ENCODE results near the gene MYLK4.

The MYLK4 gene

DNA sequence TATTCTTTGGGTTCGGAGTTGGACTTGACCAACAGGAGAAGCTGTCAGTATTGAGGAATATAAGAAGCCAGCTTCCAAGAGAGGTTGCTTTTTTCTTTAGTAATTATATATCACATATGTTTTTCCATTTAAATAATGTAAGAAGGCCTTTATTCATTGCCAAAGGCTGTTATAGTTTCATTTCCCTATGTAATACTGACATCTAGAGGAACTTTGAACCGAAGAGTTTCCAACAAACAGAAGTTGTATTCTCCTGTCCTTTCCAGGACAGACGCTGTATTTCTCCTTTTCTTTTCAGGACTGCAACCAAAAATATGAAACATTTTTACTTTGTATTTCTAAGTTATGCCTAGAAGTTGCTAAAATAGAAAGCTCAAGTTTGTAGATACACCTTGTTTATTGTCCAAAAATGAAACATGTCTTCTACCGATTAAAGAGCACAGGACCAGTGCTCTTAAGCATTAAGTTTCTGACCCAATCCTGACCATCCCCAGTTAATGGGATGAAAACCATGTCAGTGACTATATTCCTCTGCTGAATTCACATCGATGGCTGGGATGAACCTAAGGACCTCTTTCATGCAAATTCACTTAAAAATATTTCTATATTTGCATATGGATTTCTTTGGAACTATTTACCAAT is 55.1 kb downstream of the MYLK4 start:
- DNase-seq (ENCODE audit: low read depth): peak; percentile 59

DNA sequence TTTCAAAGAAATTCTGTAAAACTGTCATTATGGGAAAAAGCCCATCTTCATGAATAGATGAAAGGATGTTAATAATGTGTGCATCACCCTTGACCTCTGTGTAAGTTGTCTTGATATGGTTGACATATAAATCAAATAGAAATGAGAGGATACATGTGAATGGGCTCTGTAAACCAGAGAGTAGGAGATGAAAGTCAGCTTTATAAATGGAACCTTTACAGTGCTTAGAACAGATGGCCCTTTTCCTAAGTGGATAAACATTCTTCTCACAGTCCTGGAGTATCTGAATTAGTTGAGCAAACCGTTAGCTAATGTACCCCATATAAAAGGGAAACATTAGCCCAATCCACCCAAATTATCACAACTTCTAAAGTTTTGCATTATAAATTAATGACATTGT is 57.5 kb downstream of the MYLK4 start:
- DNase-seq (ENCODE audit: low read depth): no peak

DNA sequence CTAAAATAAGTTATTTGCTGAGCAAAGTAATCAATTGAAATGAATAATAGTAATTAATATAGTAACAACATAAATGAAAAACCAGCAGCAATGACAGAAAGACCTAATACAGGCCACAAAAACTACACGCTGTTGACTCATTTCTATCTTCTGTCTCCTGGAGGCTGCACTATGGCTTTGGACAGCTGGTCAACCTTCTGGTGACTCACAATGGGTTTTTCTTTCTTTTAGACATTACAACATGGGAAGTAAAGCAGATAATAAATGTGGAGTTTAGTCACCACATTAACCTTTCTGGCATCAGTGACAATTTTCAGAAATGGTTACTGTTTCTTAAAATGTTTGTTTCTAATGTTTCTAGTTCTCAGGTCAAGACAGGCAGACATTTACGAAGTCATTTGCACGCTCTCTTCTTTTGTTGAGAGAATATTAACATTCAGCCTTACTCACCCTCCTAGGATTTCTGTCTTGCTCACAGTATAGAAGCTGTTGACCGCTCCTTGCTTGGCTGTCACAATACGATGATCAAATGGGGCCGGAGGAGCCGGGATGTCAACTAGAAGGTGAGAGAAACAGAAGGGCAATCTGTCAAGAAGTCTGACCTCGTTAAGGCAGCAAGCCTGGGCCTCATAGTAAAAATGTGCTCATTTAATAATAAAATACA is 62.2 kb downstream of the MYLK4 start:
- DNase-seq (ENCODE audit: low read depth): peak; percentile 94

DNA sequence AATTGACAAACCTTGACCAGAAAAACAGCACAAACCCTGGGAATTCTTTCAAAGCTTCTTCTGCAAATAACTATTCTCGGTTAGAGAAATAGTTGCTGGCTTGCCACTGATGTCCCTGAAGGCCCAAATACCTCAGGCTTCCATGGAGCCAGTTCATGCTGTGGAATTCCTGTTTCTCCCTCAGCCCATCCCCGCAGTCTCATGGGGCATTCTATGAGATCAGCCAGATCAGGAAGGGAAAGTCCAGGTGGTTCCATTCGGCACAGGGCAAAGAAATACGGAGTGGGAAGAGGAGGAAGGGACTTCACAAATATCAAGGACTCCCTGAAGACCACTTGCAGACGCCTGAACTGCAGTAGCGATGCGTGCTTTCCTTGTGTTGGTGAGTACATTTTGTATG is 63.3 kb downstream of the MYLK4 start:
- no peak for DNase-seq (ENCODE audit: low read depth)

DNA sequence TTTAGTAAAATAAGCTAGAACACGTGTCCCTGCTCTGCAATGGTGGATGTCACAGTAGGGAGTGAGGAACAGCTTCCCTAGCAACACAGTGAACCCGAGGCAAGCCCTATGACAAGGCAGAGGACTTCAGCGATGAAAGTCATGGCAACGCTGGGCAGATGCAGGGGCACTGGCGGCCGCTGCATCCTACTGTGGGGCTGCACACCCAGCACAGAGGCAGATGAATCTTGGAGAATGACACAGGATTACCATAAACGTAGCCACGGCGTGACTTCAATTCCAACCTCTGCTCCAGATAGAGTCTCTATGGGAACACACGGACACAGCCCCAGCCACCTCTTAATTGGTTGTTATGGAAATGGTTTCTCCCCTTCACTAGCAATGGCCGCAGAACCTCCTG is 64.2 kb downstream of the MYLK4 start:
- DNase-seq (ENCODE audit: low read depth): no peak

DNA sequence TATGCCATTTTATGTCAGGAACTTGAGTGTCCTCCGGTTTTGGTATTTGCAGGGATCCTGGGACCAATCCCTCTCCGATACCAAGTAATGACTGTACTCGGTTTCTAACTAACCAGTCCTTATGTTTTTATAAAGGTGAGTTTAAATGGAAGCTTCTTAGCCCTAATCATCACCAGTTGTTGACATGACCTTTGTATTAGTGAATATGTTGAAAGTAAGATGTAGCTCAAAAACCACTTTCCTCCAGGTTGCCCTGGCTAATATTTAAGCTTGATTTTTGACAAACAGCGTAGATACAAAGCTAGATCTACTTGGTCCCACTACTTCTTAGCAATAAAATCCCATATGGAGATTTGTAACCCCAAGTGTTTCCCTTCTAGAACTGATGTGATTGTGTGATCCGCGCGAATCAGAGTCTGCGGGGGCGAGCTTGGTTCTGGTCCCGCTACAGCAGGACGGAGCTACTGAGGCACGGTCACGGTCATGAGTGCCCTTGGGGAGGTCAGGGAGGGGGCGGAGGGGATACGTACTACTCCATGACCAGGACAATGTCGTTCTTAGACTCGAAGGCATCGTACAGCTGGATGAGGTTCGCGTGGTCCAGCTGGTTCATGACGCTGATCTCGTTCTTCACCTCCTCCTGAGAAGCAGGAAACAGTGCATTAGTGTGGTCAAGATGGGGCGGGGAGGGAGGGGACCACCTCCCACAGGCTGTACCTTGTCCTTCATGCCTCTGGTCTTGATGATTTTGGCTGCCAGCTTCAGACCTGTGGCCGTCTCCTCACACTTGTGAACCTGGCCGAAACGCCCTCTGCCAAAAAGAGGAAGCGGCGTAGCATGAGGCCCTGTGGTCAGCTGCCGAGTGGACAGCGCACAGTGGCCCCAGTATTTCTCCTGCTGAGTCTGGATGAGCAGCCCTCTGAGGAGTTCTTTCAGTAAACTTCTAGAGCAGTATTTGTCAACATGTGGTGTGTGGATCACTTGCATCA is 65.7 kb downstream of the MYLK4 start:
- no peak for DNase-seq (ENCODE audit: low read depth)

DNA sequence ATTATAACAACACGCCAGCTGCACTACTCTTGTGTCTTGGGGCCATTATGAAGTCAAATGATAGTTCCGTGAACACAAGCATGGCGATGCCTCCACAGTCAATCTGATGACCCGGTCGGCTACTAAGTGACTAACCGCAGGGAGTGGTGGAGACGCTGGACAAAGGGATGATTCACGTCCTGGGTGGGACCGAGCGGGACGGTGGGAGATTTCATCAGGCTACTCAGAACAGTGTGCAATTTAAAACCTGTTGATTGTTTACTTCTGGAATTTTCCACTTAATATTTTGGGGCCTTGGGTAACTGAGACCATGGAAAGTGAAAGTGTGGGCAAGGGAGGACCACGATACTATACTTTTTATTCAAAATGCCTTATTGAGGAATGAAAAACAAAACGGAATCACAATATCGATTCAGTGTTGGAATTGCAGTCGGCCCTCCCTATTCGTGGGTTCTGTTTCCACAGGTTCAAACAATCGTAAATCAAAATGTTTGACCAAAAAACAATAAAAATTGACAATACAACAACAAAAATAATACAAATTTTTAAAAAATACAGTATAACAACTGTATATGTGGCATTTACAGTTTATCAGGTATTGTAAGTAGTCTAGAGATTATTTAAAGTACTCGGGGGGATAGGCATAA is 66.5 kb downstream of the MYLK4 start:
- DNase-seq (ENCODE audit: low read depth): peak; percentile 85

DNA sequence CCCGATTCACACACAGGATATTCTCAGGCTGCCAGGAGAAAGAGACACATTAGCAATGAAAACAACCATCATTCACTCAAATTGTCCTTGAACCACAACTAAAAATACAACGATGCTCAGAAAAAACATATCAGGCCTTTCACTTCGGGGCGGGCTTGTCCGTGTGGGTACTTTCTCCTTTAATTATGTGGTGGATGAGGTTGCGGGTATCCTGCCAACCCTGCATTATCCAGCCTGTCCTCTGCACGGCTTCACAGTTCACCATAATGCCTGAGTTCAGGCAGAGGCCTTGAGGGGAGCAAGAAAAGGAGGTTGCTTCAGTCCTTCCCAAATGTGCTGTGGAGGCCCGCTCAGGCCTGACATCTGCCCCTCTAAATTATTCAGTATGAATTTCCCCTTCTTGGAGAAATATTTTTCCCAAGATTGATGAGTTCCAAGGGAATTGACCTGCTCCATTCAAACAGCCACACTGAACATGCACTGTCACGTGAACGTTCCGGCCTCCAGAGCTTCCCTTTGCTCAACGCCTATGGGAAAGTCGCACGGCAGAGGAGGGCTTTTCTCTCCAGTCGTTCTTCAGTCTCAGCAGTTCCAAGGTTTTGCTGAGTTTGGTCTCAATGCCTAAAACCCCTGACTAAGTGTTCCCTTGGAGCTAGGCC is 70.3 kb downstream of the MYLK4 start:
- DNase-seq (ENCODE audit: low read depth): no peak

DNA sequence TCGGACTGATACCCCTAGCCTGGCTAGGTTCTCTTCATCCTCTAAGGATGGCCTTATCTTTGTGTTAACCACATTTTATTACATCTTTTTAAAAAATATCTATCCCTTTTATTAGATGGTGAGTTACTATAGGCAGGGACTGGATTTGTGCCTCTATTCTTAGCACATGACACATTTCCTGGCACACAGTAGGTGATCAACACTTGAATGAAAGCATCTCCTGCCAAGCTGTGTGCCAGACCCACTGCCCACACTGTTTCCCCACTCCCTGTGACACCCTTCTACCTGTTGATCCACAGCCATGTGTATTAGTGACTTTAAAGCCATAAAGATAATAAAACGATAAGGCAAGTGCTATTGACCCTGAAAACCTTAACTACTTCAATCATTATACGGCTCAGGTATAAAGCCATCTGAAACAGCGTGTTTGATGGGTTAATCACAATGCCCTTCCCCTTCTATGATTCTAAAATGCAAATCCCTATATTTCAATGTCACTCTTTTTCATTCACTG is 73.6 kb downstream of the MYLK4 start:
- DNase-seq (ENCODE audit: low read depth): no peak

DNA sequence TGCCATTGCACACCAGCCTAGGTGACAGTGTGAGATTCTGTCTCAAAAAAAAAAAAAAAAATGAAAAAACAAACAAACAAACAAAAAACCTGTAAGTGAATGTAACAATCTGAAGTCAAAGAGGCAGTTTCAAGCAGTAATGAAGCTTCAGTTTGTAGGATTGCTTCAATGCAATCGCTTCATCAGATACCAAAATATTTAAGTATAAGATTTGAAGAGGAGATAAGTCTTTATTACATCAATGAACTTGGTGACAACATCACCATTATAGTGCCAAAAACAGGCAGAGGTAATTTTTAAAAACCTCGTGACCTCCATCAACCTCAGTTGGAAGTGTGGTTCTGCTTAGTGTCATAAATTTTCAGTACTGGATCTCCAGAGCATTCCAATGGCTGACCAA is 74.7 kb downstream of the MYLK4 start:
- DNase-seq (ENCODE audit: low read depth): no peak

DNA sequence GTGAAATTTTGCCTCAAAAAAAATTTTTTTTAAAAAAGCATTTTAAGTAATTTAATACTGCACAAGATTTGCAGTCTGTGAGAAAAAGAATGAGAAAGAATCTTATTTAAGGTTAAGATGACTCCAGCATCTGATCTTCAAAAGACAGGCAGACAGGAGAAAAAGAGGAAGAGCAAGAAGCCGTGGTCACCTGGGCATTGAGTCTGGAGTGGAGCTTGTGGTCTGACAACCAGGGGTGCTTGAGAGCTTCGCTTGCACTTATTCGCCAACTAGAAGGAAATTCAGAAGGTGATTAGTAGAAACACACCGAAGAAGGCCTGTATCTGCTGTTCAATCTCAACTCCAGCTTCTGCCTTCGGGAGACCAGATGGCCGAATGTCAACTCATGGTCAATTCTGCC is 75.9 kb downstream of the MYLK4 start:
- DNase-seq (ENCODE audit: low read depth): no peak

DNA sequence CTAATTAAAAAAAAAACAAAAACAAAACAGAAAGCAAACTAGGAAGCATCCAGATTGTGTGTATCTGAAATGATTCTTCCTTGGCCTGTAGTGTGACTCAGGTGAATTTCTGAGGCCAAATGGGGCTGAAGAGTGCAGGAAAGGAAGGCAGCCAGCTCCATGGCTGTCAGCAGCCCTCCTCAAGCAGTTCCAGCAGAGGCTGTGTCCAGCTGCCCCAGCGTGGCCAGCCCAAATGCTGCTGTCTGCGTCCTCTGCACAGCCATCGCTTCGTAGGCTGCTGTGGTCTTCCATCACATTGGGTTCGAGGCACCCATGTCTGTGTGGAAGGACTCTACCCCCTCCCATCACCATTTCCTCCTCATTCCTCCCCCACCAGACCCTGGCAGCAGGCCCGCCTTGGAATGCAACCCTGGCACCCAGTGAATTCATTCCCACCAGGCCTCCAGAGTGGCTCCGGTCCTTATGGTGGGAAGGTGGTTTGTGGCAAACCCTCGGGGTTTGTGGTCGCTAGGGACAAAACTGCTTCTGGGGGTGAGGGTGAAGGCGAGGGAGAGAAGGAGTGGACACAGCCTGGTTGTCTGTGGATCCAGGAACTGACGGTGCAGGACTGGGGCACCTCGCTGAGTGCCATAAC is 81.5 kb downstream of the MYLK4 start:
- no peak for DNase-seq (ENCODE audit: low read depth)

DNA sequence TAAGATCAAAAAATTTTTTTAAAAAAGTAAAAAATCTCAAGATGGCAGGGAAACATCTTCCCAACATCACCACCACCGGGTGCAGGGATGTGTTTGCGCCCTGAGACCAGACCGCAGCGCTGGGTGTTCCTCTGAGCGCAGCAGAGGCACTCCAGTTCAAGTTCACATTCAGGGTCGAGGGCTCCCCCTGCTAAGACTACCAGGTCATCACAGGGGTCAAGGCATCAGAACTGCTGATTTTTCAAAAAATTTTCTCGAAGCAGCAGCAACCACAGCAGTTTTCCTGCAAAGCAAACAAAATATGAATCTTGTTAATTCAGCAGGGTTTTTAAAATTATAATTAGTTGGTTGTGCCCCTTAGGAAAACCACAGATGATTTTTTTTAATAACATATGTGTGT is 83.1 kb downstream of the MYLK4 start:
- no peak for DNase-seq (ENCODE audit: low read depth)

DNA sequence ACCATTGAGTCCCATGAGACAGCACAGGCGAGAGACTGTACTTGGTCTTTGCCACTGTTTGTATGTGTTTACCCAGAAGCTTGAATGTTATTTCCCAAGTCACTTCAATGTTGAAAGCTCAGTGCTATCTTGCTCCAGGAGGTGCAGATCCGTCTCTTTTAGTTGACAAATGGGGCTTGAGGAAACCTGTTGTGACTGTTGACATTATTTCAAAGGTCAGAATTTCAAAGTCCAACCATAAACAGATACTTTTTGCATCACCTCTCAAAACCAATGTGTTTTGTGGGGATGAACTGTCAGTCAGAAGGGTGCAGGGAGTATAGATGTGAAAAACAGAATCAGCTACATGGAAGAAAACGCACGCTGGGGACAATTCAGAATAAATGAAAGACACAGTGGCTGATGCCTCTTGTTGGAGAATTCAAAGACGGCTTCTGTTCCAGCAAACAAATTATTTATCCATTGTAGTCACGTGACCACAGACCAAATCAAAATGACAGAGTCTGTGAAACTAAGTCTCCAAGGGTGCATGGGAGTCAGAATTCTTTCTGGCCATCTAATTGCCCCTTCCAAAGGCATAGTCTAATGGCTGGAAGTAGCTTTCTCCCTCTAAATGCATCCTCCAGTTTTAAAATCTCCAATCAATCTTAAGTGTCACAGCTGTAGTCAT is 83.7 kb downstream of the MYLK4 start:
- DNase-seq (ENCODE audit: low read depth): no peak

DNA sequence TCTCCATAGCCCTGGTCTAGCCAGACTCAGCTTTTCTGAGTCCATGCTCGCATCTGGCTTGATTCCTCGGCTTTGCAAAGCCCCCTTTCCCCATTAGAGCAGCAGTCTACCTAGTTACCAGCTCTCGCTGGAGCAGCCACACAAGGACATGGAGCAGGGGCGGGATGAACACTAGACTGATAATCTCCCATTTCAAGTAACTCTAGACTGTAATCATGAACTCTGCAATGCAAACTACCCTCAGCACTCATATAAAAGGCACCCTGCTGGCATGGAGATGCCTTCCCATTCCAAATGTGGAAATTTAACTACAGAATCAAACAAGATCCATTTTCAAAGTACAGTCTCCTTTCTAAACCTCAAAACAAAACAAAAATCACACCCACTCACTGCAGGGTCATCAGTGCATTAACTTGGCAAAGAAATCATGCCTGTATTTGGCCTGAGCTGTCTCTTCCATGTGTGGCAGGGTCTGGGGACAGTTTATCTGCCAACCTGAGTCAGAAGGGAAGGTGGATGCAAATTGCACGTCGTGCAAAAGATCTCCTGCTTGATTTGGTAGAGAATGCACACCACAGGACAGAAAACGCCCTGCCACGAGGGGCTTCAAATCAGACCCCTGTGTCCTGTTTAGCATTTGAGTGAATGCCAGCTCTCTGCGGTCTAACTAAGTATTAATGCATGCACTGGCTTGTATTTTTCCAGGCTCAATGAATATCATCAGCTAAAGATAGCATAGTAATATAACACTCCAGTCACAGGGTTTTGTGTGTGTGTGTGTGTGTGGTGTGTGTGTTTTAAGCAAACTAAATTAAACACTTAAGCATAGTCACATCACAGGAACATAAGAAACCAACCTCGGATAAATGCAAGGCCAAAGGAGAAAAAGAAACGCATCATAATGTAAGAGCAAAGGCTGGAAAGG is 85.3 kb downstream of the MYLK4 start:
- peak; percentile 53 for DNase-seq (ENCODE audit: low read depth)

DNA sequence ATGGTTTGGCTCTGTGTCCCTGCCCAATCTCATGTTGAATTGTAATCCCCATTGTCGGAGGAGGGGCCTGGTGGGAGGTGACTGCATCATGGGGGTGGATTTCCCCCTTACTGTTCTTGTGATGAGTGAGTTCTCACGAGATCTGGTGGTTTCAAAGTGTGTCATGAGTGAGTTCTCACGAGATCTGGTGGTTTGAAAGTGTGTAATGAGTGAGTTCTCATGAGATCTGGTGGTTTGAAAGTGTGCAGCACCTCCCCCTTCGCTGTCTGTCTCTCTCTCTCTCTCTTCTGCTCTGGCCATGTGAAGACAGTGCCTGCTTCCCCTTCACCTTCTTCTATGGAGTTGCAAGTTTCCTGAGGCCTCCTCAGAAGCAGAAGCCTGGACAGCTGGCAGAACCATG is 87.6 kb downstream of the MYLK4 start:
- no peak for DNase-seq (ENCODE audit: low read depth)

DNA sequence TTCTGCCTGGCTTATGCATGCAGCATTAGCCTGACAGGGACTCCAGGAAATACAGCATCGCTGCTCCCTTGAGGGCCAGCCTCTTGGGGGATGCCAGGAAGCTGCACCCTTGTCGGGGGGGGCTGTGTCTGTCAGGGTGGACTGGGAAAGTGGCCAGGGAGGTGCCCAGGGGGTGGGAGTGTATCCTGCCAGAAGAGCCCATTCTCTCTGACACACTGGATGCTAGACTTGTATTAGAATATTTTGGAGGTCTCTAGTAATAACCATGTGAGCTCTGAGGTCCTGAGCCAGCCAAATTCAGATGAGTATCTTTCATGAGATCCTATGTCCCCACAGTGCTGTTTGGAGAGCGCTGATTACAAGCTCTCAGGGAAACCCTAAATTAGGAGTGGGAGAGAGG is 89.1 kb downstream of the MYLK4 start:
- DNase-seq (ENCODE audit: low read depth): no peak

DNA sequence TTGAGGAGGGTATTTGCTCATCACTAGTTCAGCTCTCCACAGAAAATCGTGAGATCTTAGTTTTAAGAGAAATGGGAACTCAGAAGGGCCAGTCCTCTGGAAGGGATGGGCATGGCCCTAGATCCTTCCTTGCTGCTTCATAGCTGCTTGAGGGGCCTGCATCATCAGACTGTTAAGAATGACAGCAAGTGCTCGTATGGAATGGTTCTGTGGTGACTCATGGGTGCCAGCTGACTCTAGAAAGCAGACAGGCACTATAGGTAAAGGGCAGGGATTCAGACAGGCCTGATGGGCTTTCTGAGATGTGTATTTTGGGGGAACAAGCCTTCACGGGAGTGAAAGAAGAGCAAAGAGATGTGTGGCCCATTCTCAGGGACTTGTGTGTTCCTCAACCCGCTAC is 90.8 kb downstream of the MYLK4 start:
- DNase-seq (ENCODE audit: low read depth): peak; percentile 40

DNA sequence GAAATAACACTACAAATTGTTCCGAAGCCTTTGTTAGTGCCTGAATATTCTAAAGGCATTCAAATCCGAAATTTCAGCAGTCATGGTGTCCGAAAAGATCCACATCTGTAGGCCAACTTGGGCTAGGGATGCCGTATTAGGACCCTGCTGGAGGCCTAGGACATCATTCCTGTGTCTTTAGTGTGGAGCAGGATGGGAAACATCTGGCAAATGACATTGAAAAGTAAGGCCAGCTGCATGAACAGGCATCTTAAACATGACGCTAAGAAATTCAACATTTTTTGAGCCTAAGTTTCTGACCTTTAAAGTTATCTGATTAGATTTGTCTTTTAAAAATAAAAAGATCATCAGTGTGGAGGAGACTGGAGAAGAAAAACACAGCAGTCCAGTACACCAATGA is 91.3 kb downstream of the MYLK4 start:
- DNase-seq (ENCODE audit: low read depth): no peak

DNA sequence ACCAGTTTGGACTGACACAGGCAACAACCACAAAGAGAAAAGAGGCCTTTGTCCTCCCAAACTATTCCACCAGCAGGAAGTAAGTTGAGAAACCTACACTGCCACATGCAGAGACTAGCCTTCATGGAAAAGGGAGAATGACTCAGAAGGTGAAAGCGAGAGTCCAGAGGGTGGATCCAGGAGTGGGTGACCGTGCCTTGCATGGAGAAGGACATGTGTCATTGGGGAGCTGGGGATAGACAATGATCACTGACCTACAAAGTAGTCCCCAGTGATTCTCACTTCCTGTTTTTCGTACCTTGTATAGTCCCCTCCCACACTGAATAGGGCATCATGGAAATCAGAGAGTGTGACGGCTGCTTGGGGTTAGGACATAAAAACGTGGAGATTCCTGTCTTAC is 91.9 kb downstream of the MYLK4 start:
- peak; percentile 27 for DNase-seq (ENCODE audit: low read depth)
